Smooth muscle cell (in vitro differentiated cells): ENCODE results near the gene SLC22A7. TPM values are rescaled to one million over a fixed set of nuclear protein-coding genes. Genes with fewer than 3 reads are reported as not detected.

Source experiments
- DNase-seq: peaks from one replicate; lab custom pipeline; 2025; ENCODE audit not compliant: unreplicated experiment; lab: John Stamatoyannopoulos, UW
- H2AFZ ChIP-seq: fragments of 200-600 bp; sonication (generic); 2 replicates; pipeline ENCODE4 v1.6.0; 2016; ENCODE audit warnings: antibody characterized with exemption, low read depth, mild to moderate bottlenecking
- H3F3A ChIP-seq: fragments of 200-600 bp; sonication (generic); 2 replicates; pipeline ENCODE4 v1.6.0; 2017; ENCODE audit warnings: antibody characterized with exemption, low read depth
- H3K27ac ChIP-seq: fragments of 200-600 bp; sonication (generic); 2 replicates; pipeline ENCODE4 v1.5.1; 2016; ENCODE audit warnings: low read depth, mild to moderate bottlenecking
- H3K27me3 ChIP-seq: fragments of 200-600 bp; sonication (generic); 2 replicates; pipeline ENCODE4 v1.6.1; 2016; ENCODE audit warnings: low read depth, mild to moderate bottlenecking
- H3K36me3 ChIP-seq: fragments of 200-600 bp; sonication (generic); 2 replicates; pipeline ENCODE4 v1.5.1; 2016; ENCODE audit warnings: low read depth
- H3K4me1 ChIP-seq: fragments of 200-600 bp; sonication (generic); 2 replicates; pipeline ENCODE4 v1.5.1; 2016; ENCODE audit warnings: low read depth
- H3K4me2 ChIP-seq: fragments of 200-600 bp; sonication (generic); 2 replicates; pipeline ENCODE4 v1.6.0; 2016; ENCODE audit warnings: mild to moderate bottlenecking
- H3K4me3 ChIP-seq: fragments of 200-600 bp; sonication (generic); 2 replicates; pipeline ENCODE4 v1.5.1; 2016; ENCODE audit warnings: mild to moderate bottlenecking
- H3K79me2 ChIP-seq: fragments of 200-600 bp; sonication (generic); 2 replicates; pipeline ENCODE4 v1.6.0; 2016; ENCODE audit warnings: low read depth, mild to moderate bottlenecking
- H3K9ac ChIP-seq: fragments of 200-600 bp; sonication (generic); 2 replicates; pipeline ENCODE4 v1.6.0; 2016; ENCODE audit warnings: low read depth
- H3K9me3 ChIP-seq: fragments of 200-600 bp; sonication (generic); replicated peaks from 2 replicates; pipeline ENCODE4 v1.5.1; 2016; ENCODE audit warnings: low read depth
- H4K20me1 ChIP-seq: fragments of 200-600 bp; sonication (generic); 2 replicates; pipeline ENCODE4 v1.6.0; 2016; ENCODE audit warnings: low read depth
- CTCF ChIP-seq: fragments of 200-600 bp; sonication (generic); IDR thresholded peaks from 2 replicates; pipeline ENCODE4 v1.5.1; 2017; ENCODE audit warnings: borderline replicate concordance, mild to moderate bottlenecking, antibody characterized with exemption; ENCODE audit not compliant: insufficient read depth, poor library complexity, severe bottlenecking
- WGBS: methylation state at CpG from one replicate; pipeline ENCODE4 v1.1.7; 2016; ENCODE audit warnings: low lambda C conversion rate; 5-methylcytosine and 5-hydroxymethylcytosine counted together
- polyA plus RNA-seq: library from polyadenylated mRNA; unstranded; fragments of >200 nt; fragmentation: Nextera tagmentation; extraction: Ambion mirVana; gene quantifications from 2 replicates; pipeline ENCODE4 v1.2.1, GENCODE V29; 2016
- total RNA-seq: library from RNA; depleted of rRNA; stranded (reverse); fragments of >200 nt; gene quantifications from 2 replicates; pipeline ENCODE4 v1.2.3, GENCODE V29; 2014

Gene SLC22A7
- total and polyA plus RNA-seq, 2 experiments from 2014 or later = not detected

- no peak overlapping the region for H3K4me3 ChIP-seq
- no peak for DNase-seq
- H4K20me1 ChIP-seq = no peaks in the 10 kb centered on the region
- TF ChIP-seq CTCF = no peak
- H3K4me2 ChIP-seq = no peak overlapping the region
- no peaks in the 10 kb centered on the region for H3K79me2 ChIP-seq
- peaks cover 3% of the 10 kb centered on the region for H3K4me1 ChIP-seq
- H2AFZ ChIP-seq = no peak overlapping the region
- no peak overlapping the region for H3K9ac ChIP-seq
- no peaks in the 10 kb centered on the region for H3F3A ChIP-seq
- no peak overlapping the region for H3K27ac ChIP-seq
- H3K36me3 ChIP-seq = no peaks in the 10 kb centered on the region
- no peaks in the 10 kb centered on the region for H3K27me3 ChIP-seq
- H3K9me3 ChIP-seq = no peaks in the 10 kb centered on the region
- WGBS = 79% methylated on average over 5 of the region's 5 CpGs
These were observed 1.1 kb upstream of the SLC22A7 start for GRCh38 chr6:43296780-43297497.

- no peaks in the 10 kb centered on the region for H3F3A ChIP-seq
- peaks cover 3% of the 10 kb centered on the region for H3K4me1 ChIP-seq
- 84% methylated on average over 12 of the region's 12 CpGs for WGBS
- H3K79me2 ChIP-seq = no peaks in the 10 kb centered on the region
- no peaks in the 10 kb centered on the region for H3K9me3 ChIP-seq
- H3K9ac ChIP-seq = no peak overlapping the region
- no peak overlapping the region for H2AFZ ChIP-seq
- H3K36me3 ChIP-seq = no peaks in the 10 kb centered on the region
- no peak for DNase-seq
- H4K20me1 ChIP-seq = no peaks in the 10 kb centered on the region
- no peak overlapping the region for H3K4me3 ChIP-seq
- H3K27ac ChIP-seq = no peak overlapping the region
- no peak for TF ChIP-seq CTCF
- no peaks in the 10 kb centered on the region for H3K27me3 ChIP-seq
- H3K4me2 ChIP-seq = no peak overlapping the region
These were observed 691 bp downstream of the SLC22A7 start for GRCh38 chr6:43298565-43299337.

GRCh38 chr6:43299338-43300293, 1.6 kb downstream of the SLC22A7 start:
- Histone ChIP-seq H3K4me2 (no peak overlapping the region), H3K27ac (no peak overlapping the region), H3K9ac (no peak overlapping the region), H3K79me2 (no peaks in the 10 kb centered on the region), H3K4me3 (no peak overlapping the region), H3K9me3 (no peaks in the 10 kb centered on the region), H4K20me1 (no peaks in the 10 kb centered on the region), H3F3A (no peaks in the 10 kb centered on the region), H3K4me1 (peaks cover 3% of the 10 kb centered on the region), H3K36me3 (no peaks in the 10 kb centered on the region), H2AFZ (no peak overlapping the region), H3K27me3 (no peaks in the 10 kb centered on the region)
- TF ChIP-seq CTCF = no peak
- 90% methylated on average over 18 of the region's 18 CpGs for WGBS
- no peak for DNase-seq
